HAP-1 (cell line): ENCODE measurements around the gene RPS6KB1.
"Not testable (repeated sequence)": the region's sequence is repeated elsewhere in the genome, so short reads cannot be mapped to it uniquely, and the experiment has no call there.

ENCODE experiments used
- DNase-seq, 2 experiments: peaks; one replicate each; pipeline ENCODE4 v3.0.0-alpha.2; 2016 to 2020; ENCODE audit warnings: low spot score in 2 of 2
- H3K27me3 ChIP-seq: fragments of 250-450 bp; sonication (Bioruptor Pico); 2 replicates; pipeline ENCODE4 v1.5.1; 2020; ENCODE audit warnings: low read depth, mild to moderate bottlenecking, moderate library complexity
- H3K36me3 ChIP-seq: fragments of 250-450 bp; sonication (Bioruptor Pico); replicated peaks from 2 replicates; pipeline ENCODE4 v1.5.1; 2020; ENCODE audit warnings: mild to moderate bottlenecking
- H3K4me1 ChIP-seq: fragments of 250-450 bp; sonication (Bioruptor Pico); 2 replicates; pipeline ENCODE4 v1.5.1; 2020; ENCODE audit warnings: mild to moderate bottlenecking
- H3K4me3 ChIP-seq: fragments of 250-450 bp; sonication (Bioruptor Pico); 2 replicates; pipeline ENCODE4 v1.5.1; 2020; ENCODE audit warnings: mild to moderate bottlenecking, moderate library complexity
- H3K9me3 ChIP-seq: fragments of 250-450 bp; sonication (Bioruptor Pico); 2 replicates; pipeline ENCODE4 v1.5.1; 2020; ENCODE audit warnings: mild to moderate bottlenecking, moderate library complexity
- in situ Hi-C: fragments of 300-500 bp; cut with MboI; formaldehyde crosslinking; loops from 3 replicates; pipeline ENCODE4 v1.14.3; 2020; ENCODE audit warnings: low sequenced_read_pairs, inconsistent platforms, mixed read lengths

RPS6KB1 gene

DNA sequence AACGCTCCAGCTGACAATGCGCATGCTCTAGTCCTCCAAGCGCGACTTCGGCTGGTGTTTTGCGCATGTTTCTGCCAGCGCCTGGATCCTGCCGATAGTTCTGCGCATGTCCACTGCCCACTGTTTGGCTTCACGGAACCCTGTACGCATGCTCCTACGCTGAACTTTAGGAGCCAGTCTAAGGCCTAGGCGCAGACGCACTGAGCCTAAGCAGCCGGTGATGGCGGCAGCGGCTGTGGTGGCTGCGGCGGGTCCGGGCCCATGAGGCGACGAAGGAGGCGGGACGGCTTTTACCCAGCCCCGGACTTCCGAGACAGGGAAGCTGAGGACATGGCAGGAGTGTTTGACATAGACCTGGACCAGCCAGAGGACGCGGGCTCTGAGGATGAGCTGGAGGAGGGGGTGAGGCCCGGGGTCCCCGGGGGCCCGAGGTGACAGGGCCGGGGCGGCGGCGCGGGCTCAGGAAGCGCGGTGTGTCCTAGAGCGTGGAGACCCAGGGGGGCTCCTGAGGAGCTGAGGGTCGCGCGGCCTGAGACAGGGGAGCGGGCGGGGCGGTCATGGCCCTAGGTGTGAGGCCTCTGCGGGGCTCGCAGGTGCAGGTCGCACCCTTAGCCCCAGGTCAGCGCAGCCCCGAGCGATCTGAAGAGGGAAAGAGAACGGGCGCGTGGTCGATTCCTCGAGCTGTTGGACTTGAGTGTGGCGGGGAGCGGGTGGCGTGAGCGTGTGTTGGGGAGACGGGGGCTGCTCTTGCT, at the start of gene RPS6KB1, which contains the start of gene TUBD1:
TSS of gene RPS6KB1 (plus strand) at position 198 of the 752 bp plus-strand sequence. CDS start at position 262, 64 bp downstream.
TSS of gene TUBD1 (minus strand) at position 20 of the 752 bp plus-strand sequence. CDS start 1,941 bp downstream, outside the sequence.
- peaks cover 15% of the 10 kb centered on the region; the same call in 1 of the 2 replicates for H3K36me3 ChIP-seq
- H3K9me3 ChIP-seq: no peaks in the 10 kb centered on the region
- peak; percentile 97 to 98 for DNase-seq
- no peaks in the 10 kb centered on the region for H3K27me3 ChIP-seq
- in situ Hi-C loops: no loop called here
- H3K4me1 ChIP-seq: no peaks in the 10 kb centered on the region; the same call in 1 of the 2 replicates
- H3K4me3 ChIP-seq: peak within 1 kb of the TSS; percentile 88

DNA sequence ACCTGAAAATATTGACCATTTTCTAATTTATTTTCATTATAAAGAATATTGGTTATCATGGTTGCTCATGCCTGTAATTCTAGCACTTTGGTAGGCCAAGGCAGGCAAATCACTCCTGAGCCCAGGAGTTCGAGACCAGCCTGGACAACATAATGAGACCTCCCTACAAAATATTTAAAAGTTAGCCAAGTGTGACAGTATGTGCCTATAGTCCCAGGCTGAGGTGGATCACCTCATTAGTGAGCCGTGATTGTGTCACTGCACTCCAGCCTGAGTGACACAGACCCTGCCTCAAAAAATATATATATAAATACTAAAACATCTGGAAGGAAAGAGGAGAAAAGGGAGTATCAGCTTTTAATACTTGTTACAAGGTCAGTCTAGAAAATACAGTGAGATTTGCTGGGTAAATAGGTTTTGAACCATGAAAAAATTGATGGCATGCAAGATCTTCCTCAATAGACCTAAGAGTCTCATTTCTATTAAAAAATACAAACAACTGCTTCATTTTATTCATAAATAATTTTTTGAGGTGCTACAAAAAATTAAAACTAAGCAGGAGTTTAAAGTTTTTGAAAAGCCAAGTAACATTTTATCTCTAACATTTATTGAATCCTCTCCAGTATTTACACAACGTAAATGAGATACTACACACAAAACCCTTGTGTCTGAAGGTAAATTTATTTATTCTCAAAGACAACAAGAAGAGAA, 47.9 kb upstream of the RPS6KB1 start:
- no peak for DNase-seq
- Histone ChIP-seq H3K4me1 (peaks cover 46% of the 10 kb centered on the region), H3K27me3 (no peaks in the 10 kb centered on the region), H3K4me3 (no peak overlapping the region), H3K9me3 (no peaks in the 10 kb centered on the region), H3K36me3 (peaks cover 8% of the 10 kb centered on the region)
- in situ Hi-C loops: loop anchor here (5.0 kb wide), 1 partner anchor 88 kb away; no protein-coding TSS in a partner anchor

DNA sequence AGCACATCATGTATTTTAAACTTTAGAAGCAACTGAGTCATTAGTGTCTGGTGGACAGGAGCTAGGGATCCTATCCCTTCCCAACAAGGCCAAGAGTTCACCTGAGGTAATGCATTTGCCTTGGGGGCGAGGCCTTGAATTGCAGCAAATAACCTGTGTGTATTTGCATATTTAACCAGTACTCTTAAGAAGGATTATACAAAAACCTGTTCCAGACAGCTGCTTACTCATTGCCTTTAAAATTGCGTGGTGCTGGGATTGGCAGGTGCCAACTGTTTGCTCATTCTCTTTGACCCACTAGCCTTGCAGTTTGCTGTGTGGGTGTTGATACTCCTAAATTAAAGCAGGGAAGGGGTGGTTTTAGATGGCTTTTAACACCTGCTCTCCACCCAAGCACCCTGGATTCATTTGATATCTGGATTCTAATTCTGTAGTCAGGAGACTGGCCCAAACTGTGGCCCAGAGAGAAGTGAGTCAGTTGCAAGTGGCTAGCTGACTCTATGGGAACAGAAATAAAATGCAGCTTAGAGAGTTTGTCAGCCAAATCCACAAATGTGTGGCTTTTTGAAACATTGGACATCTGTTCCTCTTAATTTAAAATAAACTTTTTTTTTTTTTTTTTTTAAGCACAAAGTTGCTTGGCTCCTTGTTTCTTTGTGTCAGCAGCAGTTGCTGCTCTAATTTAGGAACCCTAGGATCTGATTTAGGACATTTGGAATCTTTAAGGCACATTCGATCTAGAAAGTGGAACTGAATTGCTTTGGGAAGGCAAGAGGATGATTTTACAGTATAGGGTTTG, 47.1 kb upstream of the RPS6KB1 start:
- in situ Hi-C loops: loop anchor here (5.0 kb wide), 1 partner anchor 88 kb away; no protein-coding TSS in a partner anchor
- no peaks in the 10 kb centered on the region for H3K27me3 ChIP-seq
- H3K4me1 ChIP-seq: peaks cover 42% of the 10 kb centered on the region
- DNase-seq: peak; percentile 80 to 82
- H3K9me3 ChIP-seq: no peaks in the 10 kb centered on the region
- peaks cover 6% of the 10 kb centered on the region for H3K36me3 ChIP-seq
- H3K4me3 ChIP-seq: no peak overlapping the region

DNA sequence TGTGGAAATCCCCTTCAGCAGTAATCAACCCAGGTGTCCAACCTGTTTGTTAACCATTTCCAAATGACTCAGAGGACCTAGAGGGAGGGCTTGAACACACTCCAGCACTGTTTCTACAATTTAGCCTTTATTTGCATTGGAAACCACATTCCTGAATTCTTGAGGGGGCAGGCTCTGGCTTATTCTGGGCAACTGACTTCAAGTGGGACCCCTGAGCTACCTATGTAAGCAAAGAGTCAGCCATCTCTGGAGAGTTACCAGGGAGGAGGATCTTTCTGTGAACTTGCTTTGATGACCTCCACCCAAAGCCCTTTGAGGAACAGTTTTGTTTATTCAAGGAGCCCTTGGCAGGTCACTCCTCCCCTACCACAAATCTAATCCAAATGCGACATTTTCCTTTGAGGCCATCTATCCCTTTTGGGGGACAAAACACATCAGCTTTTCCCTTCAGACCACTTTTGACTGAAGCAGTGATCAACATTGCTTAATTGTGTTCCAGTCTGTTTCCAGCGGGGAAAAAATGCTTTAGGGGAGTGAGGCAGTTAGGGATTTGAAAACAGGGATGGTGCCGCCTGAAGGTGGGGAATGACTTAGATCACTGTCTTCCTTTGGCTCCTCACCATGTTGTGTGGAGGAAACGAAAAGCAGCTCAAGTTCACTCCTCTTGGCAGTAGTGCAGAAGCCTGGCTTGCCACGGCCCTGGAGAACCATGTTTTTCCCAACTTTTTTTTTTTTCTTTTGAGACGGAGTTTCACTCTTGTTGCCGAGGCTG, 46.3 kb upstream of the RPS6KB1 start:
- H3K4me3 ChIP-seq: no peak overlapping the region
- H3K36me3 ChIP-seq: peaks cover 6% of the 10 kb centered on the region
- DNase-seq: no peak
- in situ Hi-C loops: loop anchor here (5.0 kb wide), 1 partner anchor 89 kb away; no protein-coding TSS in a partner anchor
- no peaks in the 10 kb centered on the region for H3K27me3 ChIP-seq
- H3K4me1 ChIP-seq: peaks cover 37% of the 10 kb centered on the region
- no peaks in the 10 kb centered on the region for H3K9me3 ChIP-seq

DNA sequence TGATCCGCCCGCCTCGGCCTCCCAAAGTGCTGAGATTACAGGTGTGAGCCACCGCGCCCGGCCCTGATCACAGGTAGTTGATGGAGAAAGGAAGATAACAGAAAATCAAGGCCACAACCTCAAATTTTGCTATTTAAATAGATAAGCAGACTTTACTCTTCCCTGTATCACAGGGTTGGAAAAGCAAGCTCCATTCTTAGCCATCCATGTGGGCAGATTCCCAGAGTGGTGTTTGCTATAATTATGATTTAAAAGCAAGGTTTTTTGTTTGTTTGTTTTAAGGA, 44.6 kb upstream of the RPS6KB1 start:
- Histone ChIP-seq H3K9me3 (no peaks in the 10 kb centered on the region), H3K4me3 (no peak overlapping the region), H3K36me3 (no peaks in the 10 kb centered on the region), H3K27me3 (no peaks in the 10 kb centered on the region), H3K4me1 (peaks cover 29% of the 10 kb centered on the region)
- no peak for DNase-seq
- in situ Hi-C loops: loop anchor here (5.0 kb wide), 1 partner anchor 91 kb away; no protein-coding TSS in a partner anchor

DNA sequence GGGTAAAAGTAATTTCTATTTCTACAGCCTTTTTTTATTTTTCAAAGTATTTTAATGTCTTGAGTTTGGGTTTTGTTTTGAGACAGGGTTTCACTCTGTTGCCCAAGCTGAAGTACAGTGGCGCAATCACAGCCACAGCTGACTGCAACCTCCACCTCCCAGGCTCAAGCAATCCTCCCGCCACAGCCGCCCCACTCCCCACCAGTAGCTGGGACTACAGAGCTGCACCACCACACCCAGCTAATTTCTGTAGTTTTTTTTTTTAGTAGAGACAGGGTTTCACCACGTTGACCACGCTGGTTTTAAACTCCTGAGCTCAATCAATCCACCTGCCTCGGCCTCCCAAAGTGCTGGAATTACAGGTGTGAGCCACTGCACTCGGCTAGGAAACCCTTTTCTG, 44.1 kb upstream of the RPS6KB1 start:
- Histone ChIP-seq H3K36me3 (no peaks in the 10 kb centered on the region), H3K27me3 (no peaks in the 10 kb centered on the region), H3K4me3 (no peak overlapping the region), H3K9me3 (no peaks in the 10 kb centered on the region), H3K4me1 (peaks cover 32% of the 10 kb centered on the region)
- in situ Hi-C loops: loop anchor here (5.0 kb wide), 1 partner anchor 91 kb away; no protein-coding TSS in a partner anchor
- peak in 1 of 2 experiments; percentile 42 for DNase-seq

DNA sequence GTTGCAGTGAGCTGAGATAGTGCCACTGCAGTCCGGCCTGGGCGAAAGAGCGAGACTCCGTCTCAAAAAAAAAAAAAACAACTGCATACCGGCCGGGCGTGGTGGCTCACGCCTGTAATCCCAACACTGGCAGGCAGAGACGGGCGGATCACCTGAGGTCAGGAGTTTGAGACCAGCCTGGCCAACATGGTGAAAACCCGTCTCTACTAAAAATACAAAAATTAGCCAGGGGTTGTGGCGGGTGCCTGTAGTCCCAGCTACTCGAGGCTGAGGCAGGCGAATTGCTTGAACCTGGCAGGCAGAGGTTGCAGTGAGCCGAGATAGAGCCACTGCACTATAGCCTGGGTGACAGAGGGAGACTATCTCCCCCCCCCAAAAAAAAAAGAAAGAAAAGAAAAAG, 42.6 kb upstream of the RPS6KB1 start:
- H3K27me3 ChIP-seq, DNase-seq, H3K9me3 ChIP-seq, H3K4me3 ChIP-seq, H3K36me3 ChIP-seq, in situ Hi-C loops: not testable (repeated sequence)
- H3K4me1 ChIP-seq: peaks cover 24% of the 10 kb centered on the region

DNA sequence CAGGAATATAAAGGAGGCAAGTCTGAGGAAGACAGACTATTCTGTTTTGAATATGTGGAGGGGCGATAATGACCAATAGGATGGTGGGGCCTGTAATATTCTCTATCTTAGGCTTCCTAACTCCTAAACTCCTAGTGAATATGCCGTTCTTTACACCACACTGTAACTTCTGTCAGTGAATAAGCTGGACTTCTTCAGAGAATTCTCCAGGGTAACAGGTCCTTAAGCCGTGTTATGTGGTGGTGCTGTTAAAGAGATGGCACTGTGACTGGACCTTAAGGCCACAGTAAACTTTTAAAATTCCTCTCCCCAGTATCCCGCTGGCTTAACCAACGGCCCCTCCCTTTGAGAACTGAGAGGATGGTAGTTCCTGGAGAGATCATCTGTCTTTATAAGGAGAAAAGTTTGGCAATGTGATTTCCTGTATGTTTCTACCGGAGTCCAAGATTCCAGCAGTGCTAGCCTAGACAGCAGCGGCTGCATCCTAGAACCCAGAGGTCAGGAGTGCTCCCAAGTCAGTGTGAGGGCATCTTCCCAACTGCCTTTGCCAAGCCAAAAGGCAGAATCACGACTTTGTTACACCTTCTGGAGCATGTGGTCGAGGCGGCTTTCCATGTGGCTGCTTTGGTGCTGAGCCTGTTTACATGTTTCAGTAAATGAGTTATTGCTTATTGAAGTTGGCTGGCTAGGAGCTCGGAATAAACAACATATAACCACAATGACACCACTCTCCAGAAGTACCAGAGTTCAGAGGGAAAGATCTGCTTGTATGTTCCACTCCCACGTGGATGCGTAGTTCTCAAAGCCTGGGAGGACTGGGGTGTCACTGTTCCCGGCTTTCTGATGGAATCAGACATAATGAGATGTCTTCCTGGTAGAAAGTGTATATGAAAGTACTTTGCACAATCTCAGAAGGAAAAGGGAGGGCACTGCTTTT, 41.2 kb upstream of the RPS6KB1 start:
- no peak overlapping the region for H3K4me3 ChIP-seq
- H3K27me3 ChIP-seq: no peaks in the 10 kb centered on the region
- no peaks in the 10 kb centered on the region for H3K9me3 ChIP-seq
- DNase-seq: no peak
- H3K4me1 ChIP-seq: peaks cover 11% of the 10 kb centered on the region
- in situ Hi-C loops: no loop called here
- no peaks in the 10 kb centered on the region for H3K36me3 ChIP-seq

DNA sequence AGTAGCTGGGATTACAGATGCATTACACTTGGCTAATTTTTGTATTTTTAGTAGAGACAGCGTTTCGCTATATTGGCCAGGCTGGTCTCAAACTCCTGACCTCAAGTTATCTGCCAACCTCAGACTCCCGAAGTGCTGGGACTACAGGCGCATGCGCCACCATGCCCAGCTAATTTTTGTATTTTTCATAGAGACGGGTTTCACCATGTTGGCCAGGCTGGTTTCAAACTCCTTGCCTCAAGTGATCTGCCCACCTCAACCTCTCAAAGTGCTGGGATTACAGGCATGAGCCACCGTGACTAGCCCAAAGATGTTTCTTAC, 40.1 kb upstream of the RPS6KB1 start:
- H3K4me3 ChIP-seq, H3K9me3 ChIP-seq, H3K36me3 ChIP-seq, DNase-seq, H3K4me1 ChIP-seq, H3K27me3 ChIP-seq, in situ Hi-C loops: not testable (repeated sequence)

DNA sequence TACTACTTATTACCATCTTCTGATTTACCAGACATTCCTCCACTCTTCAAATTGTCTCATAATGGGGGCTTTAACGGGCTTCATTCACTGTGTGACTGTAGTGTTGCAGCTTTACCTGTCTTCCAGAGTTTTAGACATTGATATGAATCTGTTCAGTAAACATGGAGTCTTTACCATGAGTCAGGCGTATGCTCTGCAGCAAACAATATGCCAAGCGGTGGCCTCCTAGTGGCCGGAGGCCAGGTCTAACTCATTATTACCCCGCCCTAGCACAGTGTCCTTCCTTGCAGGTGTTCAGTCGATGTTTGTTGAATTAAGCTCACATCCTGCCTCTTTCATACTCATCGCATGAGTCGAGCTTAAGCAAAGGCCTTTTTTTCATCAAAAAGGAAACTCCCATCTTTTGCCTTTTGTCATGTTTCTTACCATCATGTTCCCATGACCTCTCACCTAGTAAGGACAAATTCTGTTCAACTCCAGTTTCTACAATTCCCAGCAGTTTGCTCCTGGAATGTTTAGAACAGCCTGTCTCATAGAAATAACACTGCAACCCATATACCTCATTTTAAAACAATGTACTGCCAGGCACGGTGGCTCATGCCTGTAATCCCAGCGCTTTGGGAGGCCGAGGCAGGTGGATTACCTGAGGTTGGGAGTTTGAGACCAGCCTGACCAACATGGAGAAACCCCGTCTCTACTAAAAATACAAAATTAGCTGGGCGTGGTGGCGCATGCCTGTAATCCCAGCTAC, 39.6 kb upstream of the RPS6KB1 start:
- peak in 1 of 2 experiments; percentile 73 for DNase-seq
- no peak overlapping the region for H3K4me3 ChIP-seq
- H3K27me3 ChIP-seq: no peaks in the 10 kb centered on the region
- in situ Hi-C loops: no loop called here
- no peaks in the 10 kb centered on the region for H3K9me3 ChIP-seq
- H3K4me1 ChIP-seq: peaks cover 9% of the 10 kb centered on the region; the same call in 1 of the 2 replicates
- H3K36me3 ChIP-seq: no peaks in the 10 kb centered on the region; the same call in 1 of the 2 replicates

DNA sequence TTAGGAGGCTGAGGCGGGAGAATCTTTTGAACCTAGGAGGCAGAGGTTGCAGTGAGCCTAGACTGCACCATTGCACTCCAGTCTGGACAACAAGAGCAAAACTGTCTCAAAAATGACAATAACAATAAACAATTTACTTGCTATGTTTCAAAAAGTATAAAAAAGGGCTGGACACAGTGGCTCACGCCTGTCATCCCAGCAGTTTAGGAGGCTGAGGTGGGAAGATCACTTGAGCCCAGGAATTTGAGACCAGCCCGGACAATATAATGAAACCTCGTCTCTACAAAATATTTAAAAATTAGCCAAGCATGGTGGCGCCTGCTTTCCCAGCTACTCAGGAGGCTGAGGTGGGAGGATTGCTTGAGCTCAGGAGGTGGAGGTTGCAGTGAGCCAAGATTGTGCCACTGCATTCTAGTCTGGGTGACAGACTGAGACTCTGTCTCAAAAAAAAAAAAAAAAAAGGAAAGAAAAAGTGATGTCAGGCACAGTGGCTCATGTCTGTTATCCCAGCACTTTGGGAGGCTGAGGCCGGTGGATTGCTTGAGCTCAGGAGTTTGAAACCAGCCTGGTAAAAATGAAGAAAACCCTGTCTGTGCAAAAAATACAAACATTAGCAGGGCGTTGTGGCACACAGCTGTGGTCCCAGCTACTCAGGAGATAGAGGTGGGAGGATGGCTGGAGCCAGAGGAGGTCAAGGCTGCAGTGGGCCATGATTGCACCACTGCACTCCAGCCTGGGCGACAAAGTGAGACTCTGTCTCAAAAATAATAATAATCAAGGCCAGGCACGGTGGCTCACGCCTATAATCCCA, 38.8 kb upstream of the RPS6KB1 start:
- in situ Hi-C loops, H3K4me1 ChIP-seq, H3K4me3 ChIP-seq: not testable (repeated sequence)

More for the DNA sequence above, 38.8 kb upstream of the RPS6KB1 start:
- not testable (repeated sequence) for H3K9me3 ChIP-seq, DNase-seq, H3K27me3 ChIP-seq, H3K36me3 ChIP-seq
